HepG2 (cell line): ENCODE results near the gene TRIM8. TPM values are rescaled to one million over a fixed set of nuclear protein-coding genes. Genes with fewer than 3 reads are reported as not detected.

Source experiments
- ATAC-seq: fragments of 200-7000 bp; cut with Tn5 transposase; 3 replicates; pipeline ENCODE4 v1.9.1; 2020; ENCODE audit warnings: mild to moderate bottlenecking, moderate library complexity
- BruUV-seq: library from RNA; stranded (reverse); fragments of 400-500 nt; replicated peaks from 2 replicates; lab custom pipeline; 2021; lab: Mats Ljungman, UMichigan
- CTCF ChIA-PET: fragments of 300-600 bp; formaldehyde crosslinking; extraction: SDS; loops from one replicate; lab custom pipeline; 2021; ENCODE audit warnings: low total read pairs, inconsistent platforms, low intra/inter-chr PET ratio; lab: Yijun Ruan, JAX
- POLR2A ChIA-PET: fragments of 350-600 bp; sonication (Branson Sonifier 250); formaldehyde crosslinking; loops from one replicate; lab custom pipeline; 2020; ENCODE audit warnings: antibody characterized with exemption, inconsistent platforms; lab: Yijun Ruan, JAX
- DNase-seq: peaks from one replicate; pipeline ENCODE4 v3.0.0-alpha.2; 2015; ENCODE audit warnings: low spot score
- FAIRE-seq: peaks from 3 replicates; lab custom pipeline; 2011; peaks lifted over from hg19 to GRCh38; lab: Jason Lieb, UNC
- H2AFZ ChIP-seq: one replicate; pipeline ENCODE4 v1.6.1; 2011; ENCODE audit warnings: low read length, inconsistent platforms
- H3K27ac ChIP-seq: fragments of 300-600 bp; 3 replicates; pipeline ENCODE4 v1.8.0; 2011; ENCODE audit warnings: mixed run types, mild to moderate bottlenecking, mixed read lengths, low read length, inconsistent platforms; ENCODE audit not compliant: insufficient read depth; ENCODE audit errors: extremely low read length
- H3K27me3 ChIP-seq, 2 experiments: fragments of 200-600 bp in 1 of 2; 2 replicates in 1 of 2; 3 replicates in 1 of 2; pipeline versions ENCODE4 v1.6.0 to v1.8.0; 2011; ENCODE audit warnings: low read length in 2 of 2, mild to moderate bottlenecking in 2 of 2, moderate library complexity in 2 of 2, inconsistent platforms in 1 of 2; ENCODE audit not compliant: insufficient read depth in 2 of 2, control insufficient read depth in 1 of 2
- H3K36me3 ChIP-seq, 2 experiments: fragments of 200-600 bp in 1 of 2; replicated peaks in 1 of 2; 2 replicates in 1 of 2; 3 replicates in 1 of 2; pipeline versions ENCODE4 v1.5.1 to v1.8.0; 2011; ENCODE audit warnings: low read length in 2 of 2, inconsistent platforms in 1 of 2; ENCODE audit not compliant: insufficient read depth in 2 of 2, control insufficient read depth in 1 of 2
- H3K4me1 ChIP-seq: 2 replicates; pipeline ENCODE4 v1.5.1; 2012; ENCODE audit warnings: low read length, inconsistent platforms; ENCODE audit not compliant: insufficient read depth
- H3K4me2 ChIP-seq: 2 replicates; pipeline ENCODE4 v1.6.0; 2011; ENCODE audit warnings: low read depth, low read length, inconsistent platforms
- H3K4me3 ChIP-seq, 3 experiments: fragments of 200-600 bp in 1 of 3; sonication (generic), shearing (Covaris generic) in 1 of 3; replicated peaks in 1 of 3; 2 replicates each; pipeline ENCODE4 v1.5.1; 2011 to 2016; ENCODE audit warnings: low read length in 3 of 3, inconsistent platforms in 2 of 3, low read depth in 2 of 3, mild to moderate bottlenecking in 2 of 3, control low read depth in 1 of 3, mixed read lengths in 1 of 3; ENCODE audit not compliant: insufficient read depth in 1 of 3
- H3K79me2 ChIP-seq: one replicate; pipeline ENCODE4 v1.6.1; 2011; ENCODE audit warnings: low read length, inconsistent platforms; ENCODE audit not compliant: insufficient read depth
- H3K9ac ChIP-seq: 2 replicates; pipeline ENCODE4 v1.6.0; 2011; ENCODE audit warnings: mild to moderate bottlenecking, low read depth, low read length, inconsistent platforms; ENCODE audit not compliant: insufficient read depth
- H3K9me3 ChIP-seq: 2 replicates; pipeline ENCODE4 v1.5.1; 2012; ENCODE audit warnings: mild to moderate bottlenecking, low read length
- H4K20me1 ChIP-seq: 2 replicates; pipeline ENCODE4 v1.6.0; 2011; ENCODE audit warnings: inconsistent platforms, mild to moderate bottlenecking, low read length, moderate library complexity; ENCODE audit not compliant: insufficient read depth
- EEA1 ChIP-seq: sonication (generic); formaldehyde crosslinking; IDR thresholded peaks from 2 replicates; pipeline ENCODE4 v1.5.1; 2020; ENCODE audit warnings: mild to moderate bottlenecking, missing genetic modification reagents, borderline replicate concordance
- HDAC1 ChIP-seq: sonication (generic); formaldehyde crosslinking; IDR thresholded peaks from 2 replicates; pipeline ENCODE4 v1.5.1; 2020; ENCODE audit warnings: mild to moderate bottlenecking, missing genetic modification reagents
- MBNL3 ChIP-seq: fragments of 250-450 bp; sonication (Bioruptor Pico); conservative IDR thresholded peaks from 2 replicates; pipeline ENCODE4 v1.8.0; 2022; ENCODE audit warnings: mild to moderate bottlenecking, inconsistent platforms
- MYNN ChIP-seq: sonication (generic); formaldehyde crosslinking; IDR thresholded peaks from 2 replicates; pipeline ENCODE4 v1.4.0; 2020; ENCODE audit warnings: mild to moderate bottlenecking, low read depth, missing genetic modification reagents
- SIN3A ChIP-seq: IDR thresholded peaks from 2 replicates; pipeline ENCODE4 v1.6.1; 2011; ENCODE audit warnings: low read depth, mild to moderate bottlenecking, control low read depth, low read length, borderline replicate concordance
- SSRP1 ChIP-seq: IDR thresholded peaks from 2 replicates; pipeline ENCODE4 v1.6.1; 2016; ENCODE audit warnings: control low read depth
- ZNF468 ChIP-seq: sonication (generic); formaldehyde crosslinking; IDR thresholded peaks from 2 replicates; pipeline ENCODE4 v1.8.0; 2022; ENCODE audit warnings: mild to moderate bottlenecking, moderate library complexity, missing genetic modification reagents
- ZNF781 ChIP-seq: sonication (generic); formaldehyde crosslinking; IDR thresholded peaks from 2 replicates; pipeline ENCODE4 v1.5.1; 2020; ENCODE audit warnings: borderline replicate concordance, mild to moderate bottlenecking, missing genetic modification reagents; ENCODE audit errors: not compliant biosample characterization
- ZNF878 ChIP-seq: sonication (generic); formaldehyde crosslinking; IDR thresholded peaks from 2 replicates; pipeline ENCODE4 v1.8.1; 2023; ENCODE audit warnings: mild to moderate bottlenecking, missing genetic modification reagents, moderate library complexity
- WGBS: methylation state at CpG from one replicate; pipeline ENCODE4 v1.1.6; 2017; ENCODE audit warnings: low lambda C conversion rate; 5-methylcytosine and 5-hydroxymethylcytosine counted together
- in situ Hi-C: cut with HindIII; loops from 2 replicates; pipeline ENCODE4 v1.10.0; 2017; ENCODE audit warnings: low pct_unique_long_range_greater_than_20kb; ENCODE audit not compliant: extremely low pct_ligation_motif_present
- intact Hi-C: fragments of 100-400 bp; cut with micrococcal nuclease; formaldehyde crosslinking; loops from one replicate; pipeline ENCODE4 v1.10.0; 2022; ENCODE audit not compliant: unreplicated experiment
- polyA plus RNA-seq, 8 experiments: library from polyadenylated mRNA; depleted of rRNA in 3 of 8; stranded (reverse) in 7 of 8; unstranded in 1 of 8; fragments of >200 nt; fragmentation: Illumina TruSeq in 4 of 8; extraction: Trizol in 4 of 8; gene quantifications; 2 replicates each; pipeline versions ENCODE4 v1.2.1 to v1.2.3, GENCODE V29; 2011 to 2016; ENCODE audit warnings: low read depth in 4 of 8, missing spikeins in 1 of 8, mixed read lengths in 1 of 8; ENCODE audit not compliant: insufficient read depth in 1 of 8
- total RNA-seq, 5 experiments: library from RNA; depleted of rRNA; stranded (reverse); fragments of >200 nt; fragmentation: Illumina TruSeq; extraction: Trizol; gene quantifications; 2 replicates each; pipeline ENCODE4 v1.2.3, GENCODE V29; 2016; ENCODE audit warnings: low read depth in 1 of 5
- TF ChIP-seq, protein P1 (sequence below): sonication (generic); formaldehyde crosslinking; IDR thresholded peaks from 2 replicates; pipeline ENCODE4 v1.4.0; 2020; ENCODE audit warnings: missing genetic modification reagents, borderline replicate concordance
- TF ChIP-seq, protein P2 (sequence below): sonication (generic); formaldehyde crosslinking; IDR thresholded peaks from 2 replicates; pipeline ENCODE4 v1.4.0; 2020; ENCODE audit warnings: missing genetic modification reagents
- TF ChIP-seq, protein P3 (sequence below): IDR thresholded peaks from 2 replicates; pipeline ENCODE4 v1.6.1; 2016; ENCODE audit warnings: mild to moderate bottlenecking, missing biosample characterization, missing genetic modification reagents
- TF ChIP-seq, protein P4 (sequence below): sonication (generic); formaldehyde crosslinking; IDR thresholded peaks from 2 replicates; pipeline ENCODE4 v1.4.0; 2020; ENCODE audit warnings: mild to moderate bottlenecking, missing genetic modification reagents

Gene TRIM8
- total and polyA plus RNA-seq, 2 of the 13 experiments (the other 11 are each of a cell fraction or from before 2014, with no cell fraction given), result 38.9 to 66.5 TPM

GRCh38 chr10:102639537-102639936 lies 4.7 kb upstream of the TRIM8 start (continued):
- TF ChIP-seq ZNF468 (CRISPR knock-in tag), result no peak

- ATAC-seq (no peak), DNase-seq (peak; percentile 51), FAIRE-seq (peak; percentile 47)
- H4K20me1 ChIP-seq, result peaks cover 8% of the 10 kb centered on the region
- ChIA-PET POLR2A (interaction anchor here (0.5 to 4.7 kb wide), 21 partner anchors 8 to 396 kb away, joined by 3 to 121 read pairs (median 6); partner anchors contain the start of genes ACTR1A, ARL3, CUEDC2 and FBXL15), CTCF (no interaction called here)
- WGBS, result under 1% methylated on average over 7 of the region's 7 CpGs
- H3K4me3 ChIP-seq, result peak overlapping the region; percentile 60 to 85 (median 82)
- peak overlapping the region; percentile 93 for H3K4me2 ChIP-seq
- peak overlapping the region; percentile 79 for H3K9ac ChIP-seq
- intact Hi-C loops (loop anchor here (1.0 kb wide), 1 partner anchor 12 kb away; no protein-coding TSS in a partner anchor), in situ Hi-C loops (no loop called here)
- H3K27me3 ChIP-seq, result no peaks in the 10 kb centered on the region; a peak in 1 of 5 replicates
- BruUV-seq, result TSS peak; percentile 95
- H3K27ac ChIP-seq, result peak overlapping the region; percentile 95
- H2AFZ ChIP-seq, result peak overlapping the region; percentile 23
- no peaks in the 10 kb centered on the region; a peak in 1 of 5 replicates for H3K36me3 ChIP-seq
- H3K9me3 ChIP-seq, result no peaks in the 10 kb centered on the region
- peaks cover 9% of the 10 kb centered on the region for H3K4me1 ChIP-seq
- H3K79me2 ChIP-seq, result peaks cover 21% of the 10 kb centered on the region
- TF ChIP-seq MYNN (CRISPR knock-in tag), result 0 out of 2 replicates have a peak, but pooled peaks have one; percentile 7
- 0 out of 2 replicates have a peak, but pooled peaks have one; percentile 40 for TF ChIP-seq MBNL3 (CRISPR knock-in tag)
- TF ChIP-seq ZNF878 (CRISPR knock-in tag), result no peak
- TF ChIP-seq SSRP1 (CRISPR knock-in tag), result 0 out of 2 replicates have a peak, but pooled peaks have one; percentile 15
- TF ChIP-seq, protein P1, sequence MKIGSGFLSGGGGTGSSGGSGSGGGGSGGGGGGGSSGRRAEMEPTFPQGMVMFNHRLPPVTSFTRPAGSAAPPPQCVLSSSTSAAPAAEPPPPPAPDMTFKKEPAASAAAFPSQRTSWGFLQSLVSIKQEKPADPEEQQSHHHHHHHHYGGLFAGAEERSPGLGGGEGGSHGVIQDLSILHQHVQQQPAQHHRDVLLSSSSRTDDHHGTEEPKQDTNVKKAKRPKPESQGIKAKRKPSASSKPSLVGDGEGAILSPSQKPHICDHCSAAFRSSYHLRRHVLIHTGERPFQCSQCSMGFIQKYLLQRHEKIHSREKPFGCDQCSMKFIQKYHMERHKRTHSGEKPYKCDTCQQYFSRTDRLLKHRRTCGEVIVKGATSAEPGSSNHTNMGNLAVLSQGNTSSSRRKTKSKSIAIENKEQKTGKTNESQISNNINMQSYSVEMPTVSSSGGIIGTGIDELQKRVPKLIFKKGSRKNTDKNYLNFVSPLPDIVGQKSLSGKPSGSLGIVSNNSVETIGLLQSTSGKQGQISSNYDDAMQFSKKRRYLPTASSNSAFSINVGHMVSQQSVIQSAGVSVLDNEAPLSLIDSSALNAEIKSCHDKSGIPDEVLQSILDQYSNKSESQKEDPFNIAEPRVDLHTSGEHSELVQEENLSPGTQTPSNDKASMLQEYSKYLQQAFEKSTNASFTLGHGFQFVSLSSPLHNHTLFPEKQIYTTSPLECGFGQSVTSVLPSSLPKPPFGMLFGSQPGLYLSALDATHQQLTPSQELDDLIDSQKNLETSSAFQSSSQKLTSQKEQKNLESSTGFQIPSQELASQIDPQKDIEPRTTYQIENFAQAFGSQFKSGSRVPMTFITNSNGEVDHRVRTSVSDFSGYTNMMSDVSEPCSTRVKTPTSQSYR (CRISPR knock-in tag), result peak; percentile 15; the same call in 1 of the 2 replicates
- TF ChIP-seq EEA1 (CRISPR knock-in tag), result no peak
- TF ChIP-seq ZNF781 (CRISPR knock-in tag), result no peak
- 0 out of 2 replicates have a peak, but pooled peaks have one; percentile 16 for TF ChIP-seq SIN3A
- TF ChIP-seq, protein P2, sequence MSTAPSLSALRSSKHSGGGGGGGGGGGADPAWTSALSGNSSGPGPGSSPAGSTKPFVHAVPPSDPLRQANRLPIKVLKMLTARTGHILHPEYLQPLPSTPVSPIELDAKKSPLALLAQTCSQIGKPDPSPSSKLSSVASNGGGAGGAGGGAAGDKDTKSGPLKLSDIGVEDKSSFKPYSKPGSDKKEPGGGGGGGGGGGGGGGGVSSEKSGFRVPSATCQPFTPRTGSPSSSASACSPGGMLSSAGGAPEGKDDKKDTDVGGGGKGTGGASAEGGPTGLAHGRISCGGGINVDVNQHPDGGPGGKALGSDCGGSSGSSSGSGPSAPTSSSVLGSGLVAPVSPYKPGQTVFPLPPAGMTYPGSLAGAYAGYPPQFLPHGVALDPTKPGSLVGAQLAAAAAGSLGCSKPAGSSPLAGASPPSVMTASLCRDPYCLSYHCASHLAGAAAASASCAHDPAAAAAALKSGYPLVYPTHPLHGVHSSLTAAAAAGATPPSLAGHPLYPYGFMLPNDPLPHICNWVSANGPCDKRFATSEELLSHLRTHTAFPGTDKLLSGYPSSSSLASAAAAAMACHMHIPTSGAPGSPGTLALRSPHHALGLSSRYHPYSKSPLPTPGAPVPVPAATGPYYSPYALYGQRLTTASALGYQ (CRISPR knock-in tag), result 0 out of 2 replicates have a peak, but pooled peaks have one; percentile 17
- TF ChIP-seq, protein P3, sequence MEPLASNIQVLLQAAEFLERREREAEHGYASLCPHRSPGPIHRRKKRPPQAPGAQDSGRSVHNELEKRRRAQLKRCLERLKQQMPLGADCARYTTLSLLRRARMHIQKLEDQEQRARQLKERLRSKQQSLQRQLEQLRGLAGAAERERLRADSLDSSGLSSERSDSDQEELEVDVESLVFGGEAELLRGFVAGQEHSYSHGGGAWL (CRISPR knock-in tag), result 0 out of 2 replicates have a peak, but pooled peaks have one; percentile 2
- TF ChIP-seq, protein P4, sequence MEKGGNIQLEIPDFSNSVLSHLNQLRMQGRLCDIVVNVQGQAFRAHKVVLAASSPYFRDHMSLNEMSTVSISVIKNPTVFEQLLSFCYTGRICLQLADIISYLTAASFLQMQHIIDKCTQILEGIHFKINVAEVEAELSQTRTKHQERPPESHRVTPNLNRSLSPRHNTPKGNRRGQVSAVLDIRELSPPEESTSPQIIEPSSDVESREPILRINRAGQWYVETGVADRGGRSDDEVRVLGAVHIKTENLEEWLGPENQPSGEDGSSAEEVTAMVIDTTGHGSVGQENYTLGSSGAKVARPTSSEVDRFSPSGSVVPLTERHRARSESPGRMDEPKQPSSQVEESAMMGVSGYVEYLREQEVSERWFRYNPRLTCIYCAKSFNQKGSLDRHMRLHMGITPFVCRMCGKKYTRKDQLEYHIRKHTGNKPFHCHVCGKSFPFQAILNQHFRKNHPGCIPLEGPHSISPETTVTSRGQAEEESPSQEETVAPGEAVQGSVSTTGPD (CRISPR knock-in tag), result no peak
- TF ChIP-seq HDAC1 (CRISPR knock-in tag), result peak; percentile 20; the same call in 1 of the 2 replicates
Measured at GRCh38 chr10:102641402-102641801, 2.9 kb upstream of the TRIM8 start.
